Measurements from ENCODE around the gene PEX16.
"Not testable (repeated sequence)": the region's sequence is repeated elsewhere in the genome, so short reads cannot be mapped to it uniquely, and the experiment has no call there.

Gene PEX16

DNA sequence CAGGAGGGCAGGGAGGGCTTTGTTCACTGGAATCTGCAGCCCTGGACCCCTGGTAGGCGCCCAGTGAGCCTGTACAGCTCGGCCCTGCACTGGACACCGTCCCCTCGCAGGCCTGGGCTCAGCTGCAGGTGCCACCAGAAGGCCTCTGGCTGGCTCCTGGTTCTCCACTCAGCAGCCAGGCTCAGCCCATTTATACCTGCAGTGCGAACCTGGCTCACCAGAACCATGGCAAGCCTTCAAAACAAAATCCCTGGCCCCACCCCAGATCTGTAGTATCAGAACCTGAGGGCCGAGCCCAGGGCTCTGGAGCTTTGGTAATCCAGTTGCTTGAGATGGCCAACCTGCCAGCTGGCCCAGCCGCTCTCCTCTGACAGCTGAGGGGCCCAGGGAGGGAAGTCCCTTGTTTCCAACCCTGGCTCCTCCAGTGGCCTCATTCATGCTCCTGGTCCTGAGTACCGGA, 9.7 kb downstream of the PEX16 start:
- peak overlapping the region; percentile 25 for H3K14ac ChIP-seq (ENCODE audit: low read length)
- H3K27ac ChIP-seq (ENCODE audit: low read depth, low read length): no peak overlapping the region
- no peak overlapping the region for H3K18ac ChIP-seq (ENCODE audit: low read length)

DNA sequence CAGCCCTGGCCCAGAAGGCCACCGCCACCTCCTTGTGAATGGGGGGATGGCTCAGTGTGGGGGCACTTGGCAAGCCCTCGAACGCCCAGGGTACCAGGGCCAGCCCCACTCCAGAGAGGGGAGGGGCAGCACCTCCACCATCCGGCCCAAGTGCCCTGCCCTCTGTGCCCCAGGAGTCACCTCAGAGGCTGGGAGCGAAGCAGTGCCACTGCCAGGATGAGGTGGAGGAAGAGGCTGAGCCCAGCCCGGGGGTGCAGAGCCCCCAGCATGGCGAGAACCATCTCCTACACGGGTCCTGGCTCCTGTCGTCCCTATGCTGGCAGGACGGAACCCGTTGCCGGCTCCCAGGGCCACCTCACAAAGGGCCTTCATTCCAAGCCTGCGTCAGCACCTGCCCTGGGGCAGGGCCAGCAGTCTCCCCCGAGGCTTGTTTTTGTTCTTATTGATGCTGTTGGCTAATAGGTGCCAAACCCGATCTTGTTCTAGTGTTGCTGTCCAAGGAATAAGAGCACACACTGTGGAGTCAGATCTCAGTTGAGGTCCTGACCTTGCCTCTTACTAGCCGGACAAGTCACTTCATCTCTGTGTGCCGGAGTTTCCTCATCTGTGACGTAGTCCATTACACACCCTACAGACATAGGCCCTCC, 10.6 kb downstream of the PEX16 start, which contains the start of gene FREY1:
TSS of gene FREY1 (minus strand) at position 307 of the 647 bp plus-strand sequence. CDS start at position 281, 26 bp downstream.
- no peak within 1 kb of the TSS for H3K4me3 ChIP-seq (ENCODE audit: low read depth, low read length)
- peak within 1 kb of the TSS; percentile 25 for H3K14ac ChIP-seq (ENCODE audit: low read length)
- peak; percentile 97 to 99 for DNase-seq
- H3K79me2 ChIP-seq (ENCODE audit: control insufficient read depth, insufficient read depth, low read length, poor library complexity): no peaks in the 10 kb centered on the region
- peaks cover 1% of the 10 kb centered on the region for H3K9me3 ChIP-seq (ENCODE audit: insufficient read depth, low read depth, low read length)
- no peak within 1 kb of the TSS for H3K4me2 ChIP-seq (ENCODE audit: low read length)
- H3K27ac ChIP-seq (ENCODE audit: low read depth, low read length): no peak within 1 kb of the TSS
- no peak within 1 kb of the TSS for H3K9ac ChIP-seq (ENCODE audit: low read length)
- no peak within 1 kb of the TSS for H3K4ac ChIP-seq (ENCODE audit: low read depth, low read length)
- no peak within 1 kb of the TSS for H3K18ac ChIP-seq (ENCODE audit: low read length)
- H2BK5ac ChIP-seq (ENCODE audit: low read depth, low read length, poor library complexity): no peak within 1 kb of the TSS
- H4K8ac ChIP-seq (ENCODE audit: low read depth, low read length): no peak within 1 kb of the TSS
- H2AFZ ChIP-seq (ENCODE audit: insufficient read depth, low read length, poor library complexity): no peak within 1 kb of the TSS
- H2BK120ac ChIP-seq (ENCODE audit: insufficient read depth, low read length, poor library complexity): peak within 1 kb of the TSS; percentile 14
- no peak within 1 kb of the TSS for H2AK5ac ChIP-seq (ENCODE audit: low read length)
- peaks cover 15 to 16% of the 10 kb centered on the region in 2 experiments for H3K4me1 ChIP-seq (ENCODE audit: control insufficient read depth in 1 of 2, insufficient read depth in 2 of 2, low read length in 2 of 2)
- H3K23ac ChIP-seq (ENCODE audit: low read length): no peak within 1 kb of the TSS
- no CpG with 5 or more reads among the region's 18 CpGs for WGBS (ENCODE audit: extremely low coverage, insufficient coverage, insufficient read length)
- no peak within 1 kb of the TSS for H4K12ac ChIP-seq (ENCODE audit: low read depth, low read length)
- no peak within 1 kb of the TSS for H4K91ac ChIP-seq (ENCODE audit: low read depth, low read length)
- peaks cover 27 to 32% of the 10 kb centered on the region in 2 experiments for H3K36me3 ChIP-seq (ENCODE audit: control insufficient read depth in 1 of 2, insufficient read depth in 2 of 2, low read length in 2 of 2)
- H3K27me3 ChIP-seq (ENCODE audit: insufficient read depth, low read length): no peaks in the 10 kb centered on the region
- peaks cover 5% of the 10 kb centered on the region for H3K79me1 ChIP-seq (ENCODE audit: low read length)
- H2BK12ac ChIP-seq (ENCODE audit: low read length): no peak within 1 kb of the TSS

More for the DNA sequence above, 9.7 kb downstream of the PEX16 start:
- Histone ChIP-seq H3K4me1 (ENCODE audit: control insufficient read depth in 1 of 2, insufficient read depth in 2 of 2, low read length in 2 of 2) (peaks cover 15 to 16% of the 10 kb centered on the region in 2 experiments), H3K4me3 (ENCODE audit: low read depth, low read length) (no peak overlapping the region), H3K36me3 (ENCODE audit: control insufficient read depth in 1 of 2, insufficient read depth in 2 of 2, low read length in 2 of 2) (peaks cover 28 to 32% of the 10 kb centered on the region in 2 experiments), H2BK120ac (ENCODE audit: insufficient read depth, low read length, poor library complexity) (no peak overlapping the region), H3K9ac (ENCODE audit: low read length) (no peak overlapping the region), H4K91ac (ENCODE audit: low read depth, low read length) (no peak overlapping the region), H3K4ac (ENCODE audit: low read depth, low read length) (no peak overlapping the region), H2BK12ac (ENCODE audit: low read length) (no peak overlapping the region), H3K79me1 (ENCODE audit: low read length) (peaks cover 5% of the 10 kb centered on the region), H3K4me2 (ENCODE audit: low read length) (no peak overlapping the region), H4K12ac (ENCODE audit: low read depth, low read length) (no peak overlapping the region), H3K79me2 (ENCODE audit: control insufficient read depth, insufficient read depth, low read length, poor library complexity) (no peaks in the 10 kb centered on the region), H2AK5ac (ENCODE audit: low read length) (no peak overlapping the region), H2AFZ (ENCODE audit: insufficient read depth, low read length, poor library complexity) (no peak overlapping the region), H3K23ac (ENCODE audit: low read length) (no peak overlapping the region), H3K9me3 (ENCODE audit: insufficient read depth, low read depth, low read length) (peaks cover 1% of the 10 kb centered on the region), H4K8ac (ENCODE audit: low read depth, low read length) (no peak overlapping the region), H3K27me3 (ENCODE audit: insufficient read depth, low read length) (no peaks in the 10 kb centered on the region), H2BK5ac (ENCODE audit: low read depth, low read length, poor library complexity) (no peak overlapping the region)
- WGBS (ENCODE audit: extremely low coverage, insufficient coverage, insufficient read length): no CpG with 5 or more reads among the region's 8 CpGs
- DNase-seq: no peak

DNA sequence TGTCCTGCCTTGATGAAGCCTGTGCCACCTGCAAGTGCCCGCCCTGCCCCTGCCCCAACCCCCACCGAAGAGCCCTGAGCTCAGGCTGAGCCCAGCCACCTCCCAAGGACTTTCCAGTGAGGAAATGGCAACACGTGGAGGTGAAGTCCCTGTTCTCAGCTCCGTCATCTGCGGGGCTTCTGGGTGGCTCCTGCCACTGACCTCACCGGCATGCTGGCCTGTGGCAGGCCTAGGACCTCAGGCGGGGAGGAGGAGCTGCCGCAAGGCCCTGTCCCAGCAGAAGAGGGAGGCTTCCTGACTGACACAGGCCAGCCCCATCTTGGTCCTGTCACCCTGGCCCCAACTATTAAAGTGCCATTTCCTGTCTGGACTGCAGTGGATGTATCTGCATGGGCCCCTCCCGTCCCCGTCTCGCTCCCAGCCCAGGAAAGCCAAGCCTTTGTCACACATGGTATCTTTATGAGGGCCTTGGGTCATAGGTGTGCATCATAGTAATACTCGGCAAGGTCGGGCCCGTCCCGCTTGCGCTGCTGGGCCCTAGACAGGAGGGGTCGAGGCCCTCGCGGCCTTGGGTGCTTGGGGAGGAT, 11.5 kb downstream of the PEX16 start:
- no peak overlapping the region for H4K8ac ChIP-seq (ENCODE audit: low read depth, low read length)
- H3K27me3 ChIP-seq (ENCODE audit: insufficient read depth, low read length): no peaks in the 10 kb centered on the region
- H3K4me3 ChIP-seq (ENCODE audit: low read depth, low read length): no peak overlapping the region
- H3K18ac ChIP-seq (ENCODE audit: low read length): no peak overlapping the region
- no peak overlapping the region for H3K14ac ChIP-seq (ENCODE audit: low read length)
- H3K23ac ChIP-seq (ENCODE audit: low read length): no peak overlapping the region
- no peak overlapping the region for H2BK120ac ChIP-seq (ENCODE audit: insufficient read depth, low read length, poor library complexity)
- no peak overlapping the region for H2AFZ ChIP-seq (ENCODE audit: insufficient read depth, low read length, poor library complexity)
- no peaks in the 10 kb centered on the region for H3K79me2 ChIP-seq (ENCODE audit: control insufficient read depth, insufficient read depth, low read length, poor library complexity)
- H3K36me3 ChIP-seq (ENCODE audit: control insufficient read depth in 1 of 2, insufficient read depth in 2 of 2, low read length in 2 of 2): peaks cover 22 to 28% of the 10 kb centered on the region in 2 experiments
- H3K27ac ChIP-seq (ENCODE audit: low read depth, low read length): no peak overlapping the region
- no CpG with 5 or more reads among the region's 19 CpGs for WGBS (ENCODE audit: extremely low coverage, insufficient coverage, insufficient read length)
- H3K4me2 ChIP-seq (ENCODE audit: low read length): no peak overlapping the region
- no peaks in the 10 kb centered on the region for H3K9me3 ChIP-seq (ENCODE audit: insufficient read depth, low read depth, low read length)
- no peak overlapping the region for H4K91ac ChIP-seq (ENCODE audit: low read depth, low read length)
- H3K4me1 ChIP-seq (ENCODE audit: control insufficient read depth in 1 of 2, insufficient read depth in 2 of 2, low read length in 2 of 2): peaks cover 15 to 16% of the 10 kb centered on the region in 2 experiments
- no peak overlapping the region for H3K4ac ChIP-seq (ENCODE audit: low read depth, low read length)
- peaks cover 5% of the 10 kb centered on the region for H3K79me1 ChIP-seq (ENCODE audit: low read length)
- H4K12ac ChIP-seq (ENCODE audit: low read depth, low read length): no peak overlapping the region
- H2BK5ac ChIP-seq (ENCODE audit: low read depth, low read length, poor library complexity): no peak overlapping the region
- peak; percentile 48 to 53 for DNase-seq
- H2AK5ac ChIP-seq (ENCODE audit: low read length): no peak overlapping the region
- H2BK12ac ChIP-seq (ENCODE audit: low read length): no peak overlapping the region
- no peak overlapping the region for H3K9ac ChIP-seq (ENCODE audit: low read length)

DNA sequence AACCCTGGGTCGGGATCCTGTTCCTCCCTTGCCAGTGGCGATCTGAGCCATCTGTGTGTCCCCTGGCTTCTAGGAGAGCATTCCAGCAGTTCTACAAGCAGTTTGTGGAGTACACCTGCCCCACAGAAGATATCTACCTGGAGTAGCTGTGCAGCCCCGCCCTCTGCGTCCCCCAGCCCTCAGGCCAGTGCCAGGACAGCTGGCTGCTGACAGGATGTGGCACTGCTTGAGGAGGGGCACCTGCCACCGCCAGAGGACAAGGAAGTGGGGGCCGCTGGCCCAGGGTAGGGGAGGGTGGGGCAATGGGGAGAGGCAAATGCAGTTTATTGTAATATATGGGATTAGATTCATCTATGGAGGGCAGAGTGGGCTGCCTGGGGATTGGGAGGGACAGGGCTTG, 12.1 kb downstream of the PEX16 start:
- H3K27ac ChIP-seq (ENCODE audit: low read depth, low read length); H2BK120ac ChIP-seq (ENCODE audit: insufficient read depth, low read length, poor library complexity); H3K14ac ChIP-seq (ENCODE audit: low read length); H4K12ac ChIP-seq (ENCODE audit: low read depth, low read length); H4K91ac ChIP-seq (ENCODE audit: low read depth, low read length); DNase-seq; H3K4ac ChIP-seq (ENCODE audit: low read depth, low read length); H3K9me3 ChIP-seq (ENCODE audit: insufficient read depth, low read depth, low read length); H3K23ac ChIP-seq (ENCODE audit: low read length); H2BK5ac ChIP-seq (ENCODE audit: low read depth, low read length, poor library complexity); H3K27me3 ChIP-seq (ENCODE audit: insufficient read depth, low read length); H3K18ac ChIP-seq (ENCODE audit: low read length); H2AFZ ChIP-seq (ENCODE audit: insufficient read depth, low read length, poor library complexity); H4K8ac ChIP-seq (ENCODE audit: low read depth, low read length); H3K79me2 ChIP-seq (ENCODE audit: control insufficient read depth, insufficient read depth, low read length, poor library complexity); H3K4me3 ChIP-seq (ENCODE audit: low read depth, low read length); H3K9ac ChIP-seq (ENCODE audit: low read length); H2AK5ac ChIP-seq (ENCODE audit: low read length); H2BK12ac ChIP-seq (ENCODE audit: low read length); H3K4me2 ChIP-seq (ENCODE audit: low read length); H3K79me1 ChIP-seq (ENCODE audit: low read length): not testable (repeated sequence)
- H3K4me1 ChIP-seq (ENCODE audit: control insufficient read depth in 1 of 2, insufficient read depth in 2 of 2, low read length in 2 of 2): peaks cover 15 to 18% of the 10 kb centered on the region in 2 experiments
- peaks cover 16 to 22% of the 10 kb centered on the region in 2 experiments for H3K36me3 ChIP-seq (ENCODE audit: control insufficient read depth in 1 of 2, insufficient read depth in 2 of 2, low read length in 2 of 2)
- no CpG with 5 or more reads among the region's 6 CpGs for WGBS (ENCODE audit: extremely low coverage, insufficient coverage, insufficient read length)
